HepG2 (cell line): ENCODE results near the gene BTG3. TPM values are rescaled to one million over a fixed set of nuclear protein-coding genes. Genes with fewer than 3 reads are reported as not detected.
A peak's percentile ranks its signal among the peaks of the same experiment; 100 is the strongest.

ENCODE experiments used
- FOXM1 ChIP-seq: sonication (generic); formaldehyde crosslinking; IDR thresholded peaks from 2 replicates; pipeline ENCODE4 v1.5.0; 2020; ENCODE audit warnings: missing genetic modification reagents
- FOXP1 ChIP-seq, 2 experiments: fragments of 450-650 bp in 1 of 2; IDR thresholded peaks; 2 replicates each; pipeline ENCODE4 v1.6.1; 2017 to 2018; ENCODE audit warnings: antibody characterized with exemption in 1 of 2
- IRF9 ChIP-seq: sonication (generic); formaldehyde crosslinking; IDR thresholded peaks from 2 replicates; pipeline ENCODE4 v1.8.0; 2022; ENCODE audit warnings: missing genetic modification reagents, mild to moderate bottlenecking, borderline replicate concordance
- KDM2A ChIP-seq: sonication (generic); formaldehyde crosslinking; IDR thresholded peaks from 2 replicates; pipeline ENCODE4 v1.4.0; 2020; ENCODE audit warnings: low read depth, missing genetic modification reagents, borderline replicate concordance
- MIER3 ChIP-seq: IDR thresholded peaks from 2 replicates; pipeline ENCODE4 v1.6.1; 2016; ENCODE audit warnings: missing compliant biosample characterization, borderline replicate concordance
- MXI1 ChIP-seq: IDR thresholded peaks from 3 replicates; pipeline ENCODE4 v1.6.1; 2012; ENCODE audit warnings: low read depth, low read length, inconsistent platforms, borderline replicate concordance
- NFE2L2 ChIP-seq: fragments of 150-350 bp; IDR thresholded peaks from 2 replicates; pipeline ENCODE4 v1.6.1; 2014; ENCODE audit warnings: low read length
- NFKBIZ ChIP-seq: IDR thresholded peaks from 2 replicates; pipeline ENCODE4 v1.6.1; 2018; ENCODE audit warnings: missing genetic modification reagents, missing compliant biosample characterization
- PHF8 ChIP-seq: sonication (generic); formaldehyde crosslinking; IDR thresholded peaks from 2 replicates; pipeline ENCODE4 v1.5.0; 2020; ENCODE audit warnings: missing genetic modification reagents
- SIX4 ChIP-seq: sonication (generic); formaldehyde crosslinking; IDR thresholded peaks from 2 replicates; pipeline ENCODE4 v1.4.0; 2020; ENCODE audit warnings: missing genetic modification reagents
- SOX6 ChIP-seq, 2 experiments: fragments of 450-650 bp in 1 of 2; sonication (generic) in 1 of 2; formaldehyde crosslinking in 1 of 2; IDR thresholded peaks; 2 replicates each; pipeline versions ENCODE4 v1.4.0 to v1.6.1; 2017 to 2020; ENCODE audit warnings: antibody characterized with exemption in 1 of 2, mild to moderate bottlenecking in 1 of 2, missing genetic modification reagents in 1 of 2
- TOPORS ChIP-seq: sonication (generic); formaldehyde crosslinking; IDR thresholded peaks from 2 replicates; pipeline ENCODE4 v1.8.0; 2023; ENCODE audit warnings: mild to moderate bottlenecking, missing genetic modification reagents
- ZBTB38 ChIP-seq: sonication (generic); formaldehyde crosslinking; IDR thresholded peaks from 2 replicates; pipeline ENCODE4 v1.5.1; 2020; ENCODE audit warnings: mild to moderate bottlenecking, missing genetic modification reagents
- ZC3H13 ChIP-seq: sonication (generic); formaldehyde crosslinking; IDR thresholded peaks from 2 replicates; pipeline ENCODE4 v1.8.1; 2023; ENCODE audit warnings: mild to moderate bottlenecking, missing genetic modification reagents, moderate library complexity
- ZNF510 ChIP-seq: sonication (generic); formaldehyde crosslinking; IDR thresholded peaks from 2 replicates; pipeline ENCODE4 v1.4.0; 2020; ENCODE audit warnings: low read depth, mild to moderate bottlenecking, missing genetic modification reagents
- ZNF562 ChIP-seq: sonication (generic); formaldehyde crosslinking; IDR thresholded peaks from 2 replicates; pipeline ENCODE4 v1.8.0; 2022; ENCODE audit warnings: missing genetic modification reagents, borderline replicate concordance
- polyA plus RNA-seq, 8 experiments: library from polyadenylated mRNA; depleted of rRNA in 3 of 8; stranded (reverse) in 7 of 8; unstranded in 1 of 8; fragments of >200 nt; fragmentation: Illumina TruSeq in 4 of 8; extraction: Trizol in 4 of 8; gene quantifications; 2 replicates each; pipeline versions ENCODE4 v1.2.1 to v1.2.3, GENCODE V29; 2011 to 2016; ENCODE audit warnings: low read depth in 4 of 8, missing spikeins in 1 of 8, mixed read lengths in 1 of 8; ENCODE audit not compliant: insufficient read depth in 1 of 8
- total RNA-seq, 5 experiments: library from RNA; depleted of rRNA; stranded (reverse); fragments of >200 nt; fragmentation: Illumina TruSeq; extraction: Trizol; gene quantifications; 2 replicates each; pipeline ENCODE4 v1.2.3, GENCODE V29; 2016; ENCODE audit warnings: low read depth in 1 of 5
- TF ChIP-seq, protein P1 (sequence below): sonication (generic); formaldehyde crosslinking; IDR thresholded peaks from 2 replicates; pipeline ENCODE4 v1.4.0; 2020; ENCODE audit warnings: mild to moderate bottlenecking, missing genetic modification reagents
- TF ChIP-seq, protein P2 (sequence below): sonication (generic); formaldehyde crosslinking; IDR thresholded peaks from 2 replicates; pipeline ENCODE4 v1.4.0; 2020; ENCODE audit warnings: missing genetic modification reagents
- TF ChIP-seq, protein P3 (sequence below): sonication (generic); formaldehyde crosslinking; IDR thresholded peaks from 2 replicates; pipeline ENCODE4 v1.4.0; 2020; ENCODE audit warnings: missing genetic modification reagents
- TF ChIP-seq, protein P4 (sequence below): sonication (generic); formaldehyde crosslinking; IDR thresholded peaks from 2 replicates; pipeline ENCODE4 v1.4.0; 2020; ENCODE audit warnings: mild to moderate bottlenecking, missing genetic modification reagents

Gene BTG3
- total and polyA plus RNA-seq, 2 of the 13 experiments (the other 11 are each of a cell fraction or from before 2014, with no cell fraction given), result 13.9 to 27.4 TPM

DNA sequence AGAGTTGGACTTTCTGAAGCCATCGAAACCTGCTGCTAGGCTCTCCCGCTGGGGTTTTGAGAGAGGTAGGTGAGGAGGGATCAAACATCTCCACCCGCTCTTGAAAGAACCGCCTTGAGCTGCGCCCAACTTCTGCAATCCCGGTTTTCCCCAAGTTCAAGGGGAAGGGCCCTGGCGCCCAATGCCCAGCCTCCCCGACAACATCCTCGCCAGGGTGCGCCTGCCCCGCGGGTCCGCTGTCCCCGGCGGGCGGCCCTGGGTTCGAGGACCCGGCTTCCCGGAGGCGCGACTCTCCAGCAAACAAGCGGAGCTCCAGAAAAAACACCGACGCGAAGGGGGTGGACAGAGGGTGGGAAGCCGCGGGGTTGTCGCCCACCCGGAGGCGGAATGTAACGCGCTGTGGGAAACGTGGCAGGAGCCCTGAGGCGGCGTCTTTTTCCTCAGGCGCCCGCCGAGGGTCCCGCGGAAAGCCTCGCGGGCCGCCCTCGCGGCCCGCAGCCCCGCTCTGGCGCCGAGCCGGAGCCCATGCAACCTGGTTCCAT is 607 bp downstream of the BTG3 start (continued):
- TF ChIP-seq, protein P1, sequence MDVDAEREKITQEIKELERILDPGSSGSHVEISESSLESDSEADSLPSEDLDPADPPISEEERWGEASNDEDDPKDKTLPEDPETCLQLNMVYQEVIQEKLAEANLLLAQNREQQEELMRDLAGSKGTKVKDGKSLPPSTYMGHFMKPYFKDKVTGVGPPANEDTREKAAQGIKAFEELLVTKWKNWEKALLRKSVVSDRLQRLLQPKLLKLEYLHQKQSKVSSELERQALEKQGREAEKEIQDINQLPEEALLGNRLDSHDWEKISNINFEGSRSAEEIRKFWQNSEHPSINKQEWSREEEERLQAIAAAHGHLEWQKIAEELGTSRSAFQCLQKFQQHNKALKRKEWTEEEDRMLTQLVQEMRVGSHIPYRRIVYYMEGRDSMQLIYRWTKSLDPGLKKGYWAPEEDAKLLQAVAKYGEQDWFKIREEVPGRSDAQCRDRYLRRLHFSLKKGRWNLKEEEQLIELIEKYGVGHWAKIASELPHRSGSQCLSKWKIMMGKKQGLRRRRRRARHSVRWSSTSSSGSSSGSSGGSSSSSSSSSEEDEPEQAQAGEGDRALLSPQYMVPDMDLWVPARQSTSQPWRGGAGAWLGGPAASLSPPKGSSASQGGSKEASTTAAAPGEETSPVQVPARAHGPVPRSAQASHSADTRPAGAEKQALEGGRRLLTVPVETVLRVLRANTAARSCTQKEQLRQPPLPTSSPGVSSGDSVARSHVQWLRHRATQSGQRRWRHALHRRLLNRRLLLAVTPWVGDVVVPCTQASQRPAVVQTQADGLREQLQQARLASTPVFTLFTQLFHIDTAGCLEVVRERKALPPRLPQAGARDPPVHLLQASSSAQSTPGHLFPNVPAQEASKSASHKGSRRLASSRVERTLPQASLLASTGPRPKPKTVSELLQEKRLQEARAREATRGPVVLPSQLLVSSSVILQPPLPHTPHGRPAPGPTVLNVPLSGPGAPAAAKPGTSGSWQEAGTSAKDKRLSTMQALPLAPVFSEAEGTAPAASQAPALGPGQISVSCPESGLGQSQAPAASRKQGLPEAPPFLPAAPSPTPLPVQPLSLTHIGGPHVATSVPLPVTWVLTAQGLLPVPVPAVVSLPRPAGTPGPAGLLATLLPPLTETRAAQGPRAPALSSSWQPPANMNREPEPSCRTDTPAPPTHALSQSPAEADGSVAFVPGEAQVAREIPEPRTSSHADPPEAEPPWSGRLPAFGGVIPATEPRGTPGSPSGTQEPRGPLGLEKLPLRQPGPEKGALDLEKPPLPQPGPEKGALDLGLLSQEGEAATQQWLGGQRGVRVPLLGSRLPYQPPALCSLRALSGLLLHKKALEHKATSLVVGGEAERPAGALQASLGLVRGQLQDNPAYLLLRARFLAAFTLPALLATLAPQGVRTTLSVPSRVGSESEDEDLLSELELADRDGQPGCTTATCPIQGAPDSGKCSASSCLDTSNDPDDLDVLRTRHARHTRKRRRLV (CRISPR knock-in tag), result no peak
- TF ChIP-seq IRF9 (CRISPR knock-in tag) (no peak), MIER3 (no peak), ZC3H13 (CRISPR knock-in tag) (peak; percentile 25; the same call in 1 of the 2 replicates), SOX6 (IDR thresholded peaks at IDR 0.05) (no peak), SOX6 (CRISPR knock-in tag; IDR thresholded peaks at IDR 0.05) (peak; percentile 5; the same call in 1 of the 2 replicates), SIX4 (CRISPR knock-in tag) (no peak), NFE2L2 (no peak), NFKBIZ (CRISPR knock-in tag) (no peak), MXI1 (no peak), ZBTB38 (CRISPR knock-in tag) (no peak), PHF8 (CRISPR knock-in tag) (peak; percentile 9; the same call in 1 of the 2 replicates), KDM2A (CRISPR knock-in tag) (peak; percentile 84), FOXP1 (IDR thresholded peaks at IDR 0.05) (no peak), FOXP1 (CRISPR knock-in tag; IDR thresholded peaks at IDR 0.05) (no peak), ZNF562 (no peak), FOXM1 (CRISPR knock-in tag) (no peak), ZNF510 (CRISPR knock-in tag) (no peak), TOPORS (CRISPR knock-in tag) (0 out of 2 replicates have a peak, but pooled peaks have one; percentile 4)
- TF ChIP-seq, protein P2, sequence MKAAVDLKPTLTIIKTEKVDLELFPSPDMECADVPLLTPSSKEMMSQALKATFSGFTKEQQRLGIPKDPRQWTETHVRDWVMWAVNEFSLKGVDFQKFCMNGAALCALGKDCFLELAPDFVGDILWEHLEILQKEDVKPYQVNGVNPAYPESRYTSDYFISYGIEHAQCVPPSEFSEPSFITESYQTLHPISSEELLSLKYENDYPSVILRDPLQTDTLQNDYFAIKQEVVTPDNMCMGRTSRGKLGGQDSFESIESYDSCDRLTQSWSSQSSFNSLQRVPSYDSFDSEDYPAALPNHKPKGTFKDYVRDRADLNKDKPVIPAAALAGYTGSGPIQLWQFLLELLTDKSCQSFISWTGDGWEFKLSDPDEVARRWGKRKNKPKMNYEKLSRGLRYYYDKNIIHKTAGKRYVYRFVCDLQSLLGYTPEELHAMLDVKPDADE (CRISPR knock-in tag), result no peak
- TF ChIP-seq, protein P3, sequence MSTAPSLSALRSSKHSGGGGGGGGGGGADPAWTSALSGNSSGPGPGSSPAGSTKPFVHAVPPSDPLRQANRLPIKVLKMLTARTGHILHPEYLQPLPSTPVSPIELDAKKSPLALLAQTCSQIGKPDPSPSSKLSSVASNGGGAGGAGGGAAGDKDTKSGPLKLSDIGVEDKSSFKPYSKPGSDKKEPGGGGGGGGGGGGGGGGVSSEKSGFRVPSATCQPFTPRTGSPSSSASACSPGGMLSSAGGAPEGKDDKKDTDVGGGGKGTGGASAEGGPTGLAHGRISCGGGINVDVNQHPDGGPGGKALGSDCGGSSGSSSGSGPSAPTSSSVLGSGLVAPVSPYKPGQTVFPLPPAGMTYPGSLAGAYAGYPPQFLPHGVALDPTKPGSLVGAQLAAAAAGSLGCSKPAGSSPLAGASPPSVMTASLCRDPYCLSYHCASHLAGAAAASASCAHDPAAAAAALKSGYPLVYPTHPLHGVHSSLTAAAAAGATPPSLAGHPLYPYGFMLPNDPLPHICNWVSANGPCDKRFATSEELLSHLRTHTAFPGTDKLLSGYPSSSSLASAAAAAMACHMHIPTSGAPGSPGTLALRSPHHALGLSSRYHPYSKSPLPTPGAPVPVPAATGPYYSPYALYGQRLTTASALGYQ (CRISPR knock-in tag), result no peak
- TF ChIP-seq, protein P4, sequence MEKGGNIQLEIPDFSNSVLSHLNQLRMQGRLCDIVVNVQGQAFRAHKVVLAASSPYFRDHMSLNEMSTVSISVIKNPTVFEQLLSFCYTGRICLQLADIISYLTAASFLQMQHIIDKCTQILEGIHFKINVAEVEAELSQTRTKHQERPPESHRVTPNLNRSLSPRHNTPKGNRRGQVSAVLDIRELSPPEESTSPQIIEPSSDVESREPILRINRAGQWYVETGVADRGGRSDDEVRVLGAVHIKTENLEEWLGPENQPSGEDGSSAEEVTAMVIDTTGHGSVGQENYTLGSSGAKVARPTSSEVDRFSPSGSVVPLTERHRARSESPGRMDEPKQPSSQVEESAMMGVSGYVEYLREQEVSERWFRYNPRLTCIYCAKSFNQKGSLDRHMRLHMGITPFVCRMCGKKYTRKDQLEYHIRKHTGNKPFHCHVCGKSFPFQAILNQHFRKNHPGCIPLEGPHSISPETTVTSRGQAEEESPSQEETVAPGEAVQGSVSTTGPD (CRISPR knock-in tag), result no peak
